Measurements from ENCODE around the gene GSN. TPM values are rescaled to one million over a fixed set of nuclear protein-coding genes. Genes with fewer than 3 reads are reported as not detected.

GSN gene
- total and polyA plus RNA-seq, 9 of the 15 experiments (the other 6 are each of a cell fraction or from before 2014, with no cell fraction given) = 0.39 to 16.6 (median 8.2) TPM

DNA sequence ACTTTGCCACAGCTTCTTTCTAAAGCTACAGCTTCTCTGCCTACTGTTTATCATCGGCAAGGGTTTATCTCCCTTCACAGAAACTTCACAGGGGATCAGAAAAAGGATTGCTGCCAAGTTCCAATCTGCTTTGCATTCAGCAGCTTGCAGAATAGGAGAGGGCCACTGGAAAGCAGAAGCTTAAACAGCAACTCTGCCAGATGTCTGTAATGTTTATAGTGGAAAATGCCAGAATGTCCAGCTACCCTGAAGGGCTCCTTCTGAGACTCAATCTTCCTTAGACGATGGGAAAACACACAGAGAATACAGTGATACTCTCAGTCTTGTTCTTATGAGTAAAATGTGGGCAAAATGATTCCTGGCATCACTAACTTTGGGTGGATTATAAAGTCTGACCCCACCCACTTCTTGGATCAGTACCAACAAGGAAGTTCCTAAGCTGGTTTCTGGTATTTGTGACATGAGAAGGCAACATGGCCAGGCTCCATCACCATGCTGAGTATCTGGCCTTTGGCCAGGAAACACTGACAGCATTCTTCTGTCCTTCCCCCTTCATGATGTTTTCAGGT is 83.1 kb downstream of the GSN start (continued):
- TF ChIP-seq SIX5 (IDR thresholded peaks at IDR 0.05; ENCODE audit: borderline replicate concordance in 1 of 2, insufficient read depth in 1 of 2, low read depth in 1 of 2, low read length in 2 of 2) (no peak), ADNP (tag; IDR thresholded peaks at IDR 0.05) (0 out of 2 replicates have a peak, but pooled peaks have one; percentile 37), KHSRP (IDR thresholded peaks at IDR 0.05) (no peak), TCF7L2 (IDR thresholded peaks at IDR 0.05; ENCODE audit: low read depth, low read length) (no peak), ZNF445 (CRISPR knock-in tag; IDR thresholded peaks at IDR 0.05; ENCODE audit: low read depth) (no peak), CBFA2T2 (conservative IDR thresholded peaks at IDR 0.05) (peak; percentile 61), ZNF232 (CRISPR knock-in tag; IDR thresholded peaks at IDR 0.05) (no peak), SIN3A (IDR thresholded peaks at IDR 0.05; ENCODE audit: borderline replicate concordance in 2 of 2, control insufficient read depth in 1 of 2, low read depth in 2 of 2, low read length in 2 of 2) (no peak), TARDBP (IDR thresholded peaks at IDR 0.05) (no peak), RUNX1 (IDR thresholded peaks at IDR 0.05; ENCODE audit: low read depth) (no peak), MYC (IDR thresholded peaks at IDR 0.05; ENCODE audit: low read depth, low read length) (0 out of 2 replicates have a peak, but pooled peaks have one; percentile 25), MYC (CRISPR knock-in tag; IDR thresholded peaks at IDR 0.05; ENCODE audit: borderline replicate concordance, low read depth) (no peak), HDAC1 (IDR thresholded peaks at IDR 0.05) (0 out of 4 replicates have a peak, but pooled peaks of 1 of the 2 experiments have one; percentile 4), ZSCAN32 (CRISPR knock-in tag; IDR thresholded peaks at IDR 0.05) (no peak), MEIS2 (IDR thresholded peaks at IDR 0.05; ENCODE audit: partially characterized antibody) (peak; percentile 2), POLR3A (IDR thresholded peaks at IDR 0.05; ENCODE audit: borderline replicate concordance, extremely low read depth, insufficient read depth, insufficient read length) (no peak), FOXK2 (conservative IDR thresholded peaks at IDR 0.05 in 1 of 2, IDR thresholded peaks at IDR 0.05 in 1 of 2; ENCODE audit: low read depth in 2 of 2) (peak; percentile 48 to 70; a peak in 2 of 4 replicates), SIRT6 (IDR thresholded peaks at IDR 0.05; ENCODE audit: low read depth, low read length) (no peak), NUFIP1 (IDR thresholded peaks at IDR 0.05; ENCODE audit: partially characterized antibody) (no peak), ZNF766 (CRISPR knock-in tag; conservative IDR thresholded peaks at IDR 0.05) (no peak), MYNN (IDR thresholded peaks at IDR 0.05) (peak; percentile 50; the same call in 1 of the 2 replicates), MYNN (CRISPR knock-in tag; IDR thresholded peaks at IDR 0.05) (no peak), POLR2G (IDR thresholded peaks at IDR 0.05; ENCODE audit: low read depth, low read length) (no peak), PHB (CRISPR knock-in tag; IDR thresholded peaks at IDR 0.05) (no peak)
- TF ChIP-seq, protein P1, sequence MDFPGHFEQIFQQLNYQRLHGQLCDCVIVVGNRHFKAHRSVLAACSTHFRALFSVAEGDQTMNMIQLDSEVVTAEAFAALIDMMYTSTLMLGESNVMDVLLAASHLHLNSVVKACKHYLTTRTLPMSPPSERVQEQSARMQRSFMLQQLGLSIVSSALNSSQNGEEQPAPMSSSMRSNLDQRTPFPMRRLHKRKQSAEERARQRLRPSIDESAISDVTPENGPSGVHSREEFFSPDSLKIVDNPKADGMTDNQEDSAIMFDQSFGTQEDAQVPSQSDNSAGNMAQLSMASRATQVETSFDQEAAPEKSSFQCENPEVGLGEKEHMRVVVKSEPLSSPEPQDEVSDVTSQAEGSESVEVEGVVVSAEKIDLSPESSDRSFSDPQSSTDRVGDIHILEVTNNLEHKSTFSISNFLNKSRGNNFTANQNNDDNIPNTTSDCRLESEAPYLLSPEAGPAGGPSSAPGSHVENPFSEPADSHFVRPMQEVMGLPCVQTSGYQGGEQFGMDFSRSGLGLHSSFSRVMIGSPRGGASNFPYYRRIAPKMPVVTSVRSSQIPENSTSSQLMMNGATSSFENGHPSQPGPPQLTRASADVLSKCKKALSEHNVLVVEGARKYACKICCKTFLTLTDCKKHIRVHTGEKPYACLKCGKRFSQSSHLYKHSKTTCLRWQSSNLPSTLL (IDR thresholded peaks at IDR 0.05) = no peak
- TF ChIP-seq, protein P2, sequence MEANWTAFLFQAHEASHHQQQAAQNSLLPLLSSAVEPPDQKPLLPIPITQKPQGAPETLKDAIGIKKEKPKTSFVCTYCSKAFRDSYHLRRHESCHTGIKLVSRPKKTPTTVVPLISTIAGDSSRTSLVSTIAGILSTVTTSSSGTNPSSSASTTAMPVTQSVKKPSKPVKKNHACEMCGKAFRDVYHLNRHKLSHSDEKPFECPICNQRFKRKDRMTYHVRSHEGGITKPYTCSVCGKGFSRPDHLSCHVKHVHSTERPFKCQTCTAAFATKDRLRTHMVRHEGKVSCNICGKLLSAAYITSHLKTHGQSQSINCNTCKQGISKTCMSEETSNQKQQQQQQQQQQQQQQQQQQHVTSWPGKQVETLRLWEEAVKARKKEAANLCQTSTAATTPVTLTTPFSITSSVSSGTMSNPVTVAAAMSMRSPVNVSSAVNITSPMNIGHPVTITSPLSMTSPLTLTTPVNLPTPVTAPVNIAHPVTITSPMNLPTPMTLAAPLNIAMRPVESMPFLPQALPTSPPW (CRISPR knock-in tag; IDR thresholded peaks at IDR 0.05) = no peak
- TF ChIP-seq, protein P3, sequence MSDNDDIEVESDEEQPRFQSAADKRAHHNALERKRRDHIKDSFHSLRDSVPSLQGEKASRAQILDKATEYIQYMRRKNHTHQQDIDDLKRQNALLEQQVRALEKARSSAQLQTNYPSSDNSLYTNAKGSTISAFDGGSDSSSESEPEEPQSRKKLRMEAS (CRISPR knock-in tag; IDR thresholded peaks at IDR 0.05) = no peak

Measured in K562 (cell line).